B cell (primary cell): ENCODE data around the gene TUNAR. TPM values are rescaled to one million over a fixed set of nuclear protein-coding genes. Genes with fewer than 3 reads are reported as not detected.
A peak's percentile ranks its signal among the peaks of the same experiment; 100 is the strongest.

Experiments used
- ATAC-seq: fragments of 200-7000 bp; cut with Tn5 transposase; one replicate; pipeline ENCODE4 v1.10.0; 2021; ENCODE audit warnings: low read depth, mild to moderate bottlenecking, moderate number of reproducible peaks, moderate library complexity
- CTCF ChIA-PET: fragments of 350-600 bp; sonication (Branson Sonifier 250); formaldehyde crosslinking; loops from one replicate; lab custom pipeline; 2021; ENCODE audit warnings: antibody characterized with exemption, inconsistent platforms; lab: Charles Lee
- POLR2A ChIA-PET: fragments of 350-600 bp; sonication (Branson Sonifier 250); formaldehyde crosslinking; loops from one replicate; lab custom pipeline; 2021; ENCODE audit warnings: antibody characterized with exemption; lab: Charles Lee
- DNase-seq: peaks from one replicate; pipeline ENCODE4 v3.0.0; 2013
- H2AFZ ChIP-seq: 2 replicates; pipeline ENCODE4 v1.6.1; 2012; ENCODE audit warnings: mild to moderate bottlenecking, low read depth, low read length; ENCODE audit not compliant: insufficient read depth, poor library complexity, severe bottlenecking
- H3K27ac ChIP-seq, 2 donors: 1 replicate in 1 of 2; 2 replicates in 1 of 2; pipeline ENCODE4 v1.5.1; 2012 to 2013; ENCODE audit warnings: low read length in 2 of 2, mild to moderate bottlenecking in 2 of 2, moderate library complexity in 1 of 2
- H3K27me3 ChIP-seq, 4 experiments: fragments of 200-600 bp in 1 of 4; sonication (generic) in 1 of 4; replicated peaks in 1 of 4; 1 replicate in 2 of 4; 2 replicates in 2 of 4; pipeline versions ENCODE4 v1.6.1 to v1.7.0; 2013 to 2016; ENCODE audit warnings: low read length in 3 of 4, mild to moderate bottlenecking in 2 of 4, mixed read lengths in 1 of 4, moderate library complexity in 1 of 4; ENCODE audit not compliant: insufficient read depth in 4 of 4, control insufficient read depth in 3 of 4; ENCODE audit errors: control extremely low read depth in 1 of 4
- H3K36me3 ChIP-seq, 2 experiments: replicated peaks in 1 of 2; 1 replicate in 1 of 2; 2 replicates in 1 of 2; pipeline versions ENCODE4 v1.6.1 to v1.7.1; 2013; ENCODE audit warnings: low read length in 1 of 2; ENCODE audit not compliant: insufficient read depth in 2 of 2, control insufficient read depth in 1 of 2; ENCODE audit errors: control extremely low read depth in 1 of 2, extremely low read depth in 1 of 2
- H3K4me1 ChIP-seq, 2 donors: fragments of 200-600 bp in 1 of 2; sonication (generic) in 1 of 2; 1 replicate in 1 of 2; 2 replicates in 1 of 2; pipeline versions ENCODE4 v1.5.1 to v1.6.1; 2013 to 2017; ENCODE audit warnings: low read length in 2 of 2; ENCODE audit not compliant: control insufficient read depth in 2 of 2, insufficient read depth in 2 of 2
- H3K4me2 ChIP-seq: replicated peaks from 2 replicates; pipeline ENCODE3; 2012; ENCODE audit warnings: mild to moderate bottlenecking, low read depth, low read length; ENCODE audit not compliant: poor library complexity, severe bottlenecking
- H3K4me3 ChIP-seq, 5 experiments: fragments of 200-600 bp in 1 of 5; sonication (generic) in 1 of 5; 1 replicate in 3 of 5; 2 replicates in 2 of 5; pipeline versions ENCODE4 v1.5.1 to v1.7.0; 2011 to 2016; ENCODE audit warnings: low read length in 4 of 5, mild to moderate bottlenecking in 4 of 5, low read depth in 2 of 5, control low read depth in 1 of 5, moderate library complexity in 1 of 5; ENCODE audit not compliant: insufficient read depth in 1 of 5; ENCODE audit errors: control extremely low read depth in 1 of 5, extremely low read depth in 1 of 5
- H3K79me2 ChIP-seq: fragments of 200-600 bp; sonication (generic); one replicate; pipeline ENCODE4 v1.6.0; 2016; ENCODE audit warnings: low read length; ENCODE audit not compliant: control insufficient read depth, insufficient read depth
- H3K9ac ChIP-seq: fragments of 200-600 bp; sonication (generic); 2 replicates; pipeline ENCODE4 v1.6.1; 2017; ENCODE audit warnings: mild to moderate bottlenecking, low read length, moderate library complexity
- H3K9me3 ChIP-seq, 3 donors: one replicate each; pipeline versions ENCODE4 v1.6.1 to v1.7.1; 2013; ENCODE audit warnings: low read length in 2 of 3; ENCODE audit not compliant: control insufficient read depth in 2 of 3, insufficient read depth in 1 of 3; ENCODE audit errors: control extremely low read depth in 1 of 3
- H4K20me1 ChIP-seq: 2 replicates; pipeline ENCODE4 v1.6.0; 2012; ENCODE audit warnings: mild to moderate bottlenecking, low read length; ENCODE audit not compliant: insufficient read depth, control insufficient read depth, poor library complexity, severe bottlenecking
- H3K27ac Mint-ChIP-seq: one replicate; pipeline ENCODE4 v1.8.0; 2021; ENCODE audit warnings: mixed read lengths
- H3K27me3 Mint-ChIP-seq: one replicate; pipeline ENCODE4 v1.8.0; 2021; ENCODE audit warnings: mixed read lengths
- H3K4me1 Mint-ChIP-seq: one replicate; pipeline ENCODE4 v1.8.0; 2021; ENCODE audit warnings: mixed read lengths
- H3K4me3 Mint-ChIP-seq: one replicate; pipeline ENCODE4 v1.8.0; 2021; ENCODE audit warnings: mixed read lengths
- H3K9me3 Mint-ChIP-seq: one replicate; pipeline ENCODE4 v1.8.0; 2022; ENCODE audit warnings: mixed read lengths; ENCODE audit not compliant: insufficient read depth
- CTCF ChIP-seq: fragments of 200-600 bp; IDR thresholded peaks from one replicate; pipeline ENCODE4 v1.8.0; 2022; ENCODE audit warnings: antibody characterized with exemption, mild to moderate bottlenecking
- EZH2 ChIP-seq: IDR thresholded peaks from 2 replicates; pipeline ENCODE4 v1.6.1; 2012; ENCODE audit warnings: borderline replicate concordance, low read depth, mild to moderate bottlenecking, moderate library complexity, low read length; ENCODE audit not compliant: insufficient read depth, poor library complexity, severe bottlenecking
- WGBS: methylation state at CpG from one replicate; pipeline ENCODE4 v1.1.5; 2013; ENCODE audit warnings: missing lambda C conversion rate; ENCODE audit not compliant: insufficient coverage; 5-methylcytosine and 5-hydroxymethylcytosine counted together
- intact Hi-C: fragments of 100-400 bp; cut with micrococcal nuclease; formaldehyde crosslinking; loops from one replicate; pipeline ENCODE4 v1.10.0; 2022
- polyA plus RNA-seq: library from polyadenylated mRNA; depleted of rRNA; stranded (reverse); fragments of >200 nt; gene quantifications from 2 replicates; pipeline ENCODE4 v1.2.3, GENCODE V29; 2012
- total RNA-seq, 2 donors: library from RNA; stranded (reverse); fragments of 120-200 nt in 1 of 2; gene quantifications; 1 replicate in 1 of 2; 2 replicates in 1 of 2; pipeline versions ENCODE4 v1.2.3 to v1.2.4, GENCODE V29; 2013 to 2022

The TUNAR gene
- total and polyA plus RNA-seq, 2 donors (not counting 1 experiment from before 2014, with no cell fraction given) = 0.48 to 0.81 TPM

DNA sequence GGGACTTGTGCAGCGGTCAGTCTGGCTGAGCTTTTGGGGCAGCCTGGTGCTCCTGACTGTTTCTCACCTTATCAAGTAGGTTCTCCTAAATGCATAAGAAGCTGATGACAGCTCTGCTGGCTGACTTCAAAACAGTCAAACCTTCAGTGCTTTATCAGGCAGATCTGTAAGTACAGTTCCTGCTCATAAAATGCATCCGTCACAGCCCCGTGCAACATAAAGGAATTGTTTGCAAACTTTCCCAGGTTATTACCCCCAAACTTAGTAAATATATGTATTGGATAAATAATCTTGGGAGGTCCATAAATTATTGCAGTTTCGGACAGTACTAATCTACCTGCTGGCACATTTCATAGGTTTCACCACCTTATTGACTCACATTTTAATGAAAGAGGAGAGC lies 10.7 kb downstream of the TUNAR start:
- 92% methylated on average over 1 of the region's 4 CpGs for WGBS
- H3K4me1 ChIP-seq = peaks cover 0 to 15% of the 10 kb centered on the region in 2 donors
- H3K27me3 ChIP-seq = no peaks in the 10 kb centered on the region
- intact Hi-C loops = no loop called here
- H3K9ac ChIP-seq = no peak overlapping the region
- Mint-ChIP-seq H3K27me3 (peaks cover 9% of the 10 kb centered on the region), H3K4me3 (no peak overlapping the region), H3K4me1 (peaks cover 9% of the 10 kb centered on the region), H3K9me3 (no peaks in the 10 kb centered on the region), H3K27ac (no peak overlapping the region)
- no peaks in the 10 kb centered on the region for H4K20me1 ChIP-seq
- ChIA-PET CTCF (no interaction called here), POLR2A (no interaction called here)
- TF ChIP-seq EZH2 (no peak), CTCF (no peak)
- no peak overlapping the region for H3K4me2 ChIP-seq
- no peak overlapping the region for H3K27ac ChIP-seq
- H2AFZ ChIP-seq = no peak overlapping the region
- no peaks in the 10 kb centered on the region for H3K9me3 ChIP-seq
- no peak overlapping the region for H3K4me3 ChIP-seq
- no peaks in the 10 kb centered on the region for H3K79me2 ChIP-seq
- no peak for DNase-seq
- H3K36me3 ChIP-seq = no peaks in the 10 kb centered on the region
- ATAC-seq = no peak

DNA sequence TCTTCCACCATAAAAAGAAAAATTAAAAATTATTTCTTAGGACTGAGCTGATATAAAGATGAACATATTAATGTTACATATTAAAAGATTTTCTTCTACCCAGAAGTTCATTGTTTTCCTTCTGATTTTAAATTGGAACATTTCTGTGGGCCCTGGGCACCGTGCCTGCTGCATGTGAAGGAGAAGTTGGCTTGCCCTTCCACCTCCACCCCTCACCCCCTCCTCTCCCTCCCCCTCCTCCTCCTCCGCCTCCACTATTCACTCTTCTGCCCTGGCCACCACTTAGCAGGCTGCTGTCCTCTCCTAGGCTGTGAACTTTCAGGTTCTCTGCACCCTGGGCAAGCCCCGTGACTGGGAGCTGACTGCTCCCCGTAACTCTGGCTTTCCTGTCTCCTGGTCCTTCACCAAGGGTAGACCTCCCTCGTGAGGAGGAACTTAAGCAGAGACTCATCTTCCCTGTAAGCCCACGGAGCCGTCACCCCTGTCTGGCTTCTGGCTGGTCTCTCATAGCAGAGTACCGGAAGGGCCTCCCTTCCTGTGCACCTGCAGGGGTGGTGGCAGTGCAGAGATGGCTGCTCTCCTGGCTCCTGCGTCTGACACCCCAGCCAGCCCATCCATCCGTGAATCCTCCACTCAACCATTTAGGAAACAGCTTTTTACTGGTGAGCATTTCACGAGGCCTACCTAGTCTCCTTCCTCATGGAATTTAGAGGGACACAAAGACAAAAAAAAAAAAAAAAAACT lies 12.8 kb downstream of the TUNAR start:
- no peaks in the 10 kb centered on the region for H3K79me2 ChIP-seq
- H3K9me3 ChIP-seq = peaks cover 0 to 2% (median 0%) of the 10 kb centered on the region in 3 donors
- H3K4me1 ChIP-seq = peaks cover 0 to 15% of the 10 kb centered on the region in 2 donors
- Mint-ChIP-seq H3K27me3 (peaks cover 5% of the 10 kb centered on the region), H3K9me3 (no peaks in the 10 kb centered on the region), H3K4me1 (peaks cover 9% of the 10 kb centered on the region), H3K27ac (peak overlapping the region; percentile 71), H3K4me3 (peak overlapping the region; percentile 56)
- peak; percentile 48 for DNase-seq
- POLR2A ChIA-PET = no interaction called here
- TF ChIP-seq EZH2 (no peak), CTCF (no peak)
- no peaks in the 10 kb centered on the region for H3K27me3 ChIP-seq
- H3K36me3 ChIP-seq = no peaks in the 10 kb centered on the region
- CTCF ChIA-PET = no interaction called here
- peak overlapping the region in 1 of 2 donors; percentile 54 for H3K27ac ChIP-seq
- intact Hi-C loops = no loop called here
- no peaks in the 10 kb centered on the region for H4K20me1 ChIP-seq
- H2AFZ ChIP-seq = no peak overlapping the region
- H3K4me2 ChIP-seq = peak overlapping the region; percentile 44
- no peak overlapping the region for H3K9ac ChIP-seq
- ATAC-seq = peak; percentile 51
- 67% methylated on average over 8 of the region's 11 CpGs for WGBS
- H3K4me3 ChIP-seq = no peak overlapping the region
